Effector memory CD8-positive, alpha-beta T cell (primary cell): ENCODE results near the gene RGS12.

Source experiments
- ATAC-seq: fragments of 150-1000 bp; cut with Tn5 transposase; replicated peaks from 2 replicates; pipeline ENCODE4 v1.10.0; 2021; ENCODE audit warnings: mild to moderate bottlenecking, moderate library complexity
- DNase-seq, 3 experiments: peaks; one replicate each; pipeline ENCODE4 v3.0.0; 2021
- H3K27ac Mint-ChIP-seq, 2 donors: one replicate each; pipeline ENCODE4 v1.8.0; 2022; ENCODE audit warnings: mild to moderate bottlenecking in 2 of 2, mixed read lengths in 2 of 2, moderate library complexity in 2 of 2
- H3K27me3 Mint-ChIP-seq, 2 donors: one replicate each; pipeline ENCODE4 v1.8.0; 2022; ENCODE audit warnings: mixed read lengths in 2 of 2
- H3K36me3 Mint-ChIP-seq: one replicate; pipeline ENCODE4 v1.8.0; 2022; ENCODE audit warnings: mild to moderate bottlenecking, moderate library complexity, mixed read lengths; ENCODE audit not compliant: insufficient read depth
- H3K4me1 Mint-ChIP-seq, 2 donors: one replicate each; pipeline ENCODE4 v1.8.0; 2022; ENCODE audit warnings: low read depth in 2 of 2, mixed read lengths in 2 of 2
- H3K4me3 Mint-ChIP-seq, 2 donors: one replicate each; pipeline ENCODE4 v1.8.0; 2022; ENCODE audit warnings: mild to moderate bottlenecking in 2 of 2, mixed read lengths in 2 of 2, moderate library complexity in 2 of 2
- H3K9me3 Mint-ChIP-seq, 2 donors: one replicate each; pipeline ENCODE4 v1.8.0; 2022; ENCODE audit warnings: mixed read lengths in 2 of 2

RGS12 gene

DNA sequence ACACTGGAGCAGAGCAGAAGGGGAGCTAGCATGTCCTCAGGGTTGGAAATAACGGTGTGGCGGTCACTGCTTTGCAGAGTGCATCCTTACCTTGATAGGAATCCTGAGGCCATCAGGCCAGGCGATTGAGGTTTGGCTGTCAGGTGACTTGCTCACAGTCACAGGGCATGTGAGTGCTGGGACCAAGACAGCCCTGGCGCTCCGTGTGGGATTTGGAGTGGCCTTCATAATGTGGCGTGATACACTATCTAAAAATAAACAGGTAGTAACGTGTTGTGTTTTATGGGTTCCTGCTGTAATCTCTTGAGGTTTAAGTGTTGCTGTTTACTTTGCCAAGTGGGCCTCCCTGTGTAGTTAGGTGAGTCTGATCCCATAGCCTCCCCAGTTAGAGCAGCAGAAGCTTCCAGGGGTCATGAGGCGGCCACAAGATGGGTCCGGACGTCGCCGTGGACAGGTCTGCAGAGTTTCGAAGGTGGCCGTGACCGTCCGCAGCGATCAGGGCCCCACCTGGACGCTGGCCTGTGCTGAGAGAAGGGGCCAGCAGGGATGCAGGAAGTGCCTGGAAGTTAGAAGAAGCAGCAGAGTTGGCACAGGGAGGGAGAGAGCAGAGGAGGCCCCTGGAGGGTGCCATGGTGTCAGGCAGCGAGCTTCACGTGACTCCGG lies 27.7 kb downstream of the RGS12 start:
- DNase-seq (no peak), ATAC-seq (no peak)
- H3K9me3 Mint-ChIP-seq: no peaks in the 10 kb centered on the region
- H3K4me3 Mint-ChIP-seq: no peak overlapping the region
- peaks cover 0 to 6% of the 10 kb centered on the region in 2 donors for H3K4me1 Mint-ChIP-seq
- no peaks in the 10 kb centered on the region for H3K27me3 Mint-ChIP-seq
- H3K27ac Mint-ChIP-seq: peak overlapping the region in 1 of 2 donors; percentile 64
- H3K36me3 Mint-ChIP-seq: peaks cover 6% of the 10 kb centered on the region

DNA sequence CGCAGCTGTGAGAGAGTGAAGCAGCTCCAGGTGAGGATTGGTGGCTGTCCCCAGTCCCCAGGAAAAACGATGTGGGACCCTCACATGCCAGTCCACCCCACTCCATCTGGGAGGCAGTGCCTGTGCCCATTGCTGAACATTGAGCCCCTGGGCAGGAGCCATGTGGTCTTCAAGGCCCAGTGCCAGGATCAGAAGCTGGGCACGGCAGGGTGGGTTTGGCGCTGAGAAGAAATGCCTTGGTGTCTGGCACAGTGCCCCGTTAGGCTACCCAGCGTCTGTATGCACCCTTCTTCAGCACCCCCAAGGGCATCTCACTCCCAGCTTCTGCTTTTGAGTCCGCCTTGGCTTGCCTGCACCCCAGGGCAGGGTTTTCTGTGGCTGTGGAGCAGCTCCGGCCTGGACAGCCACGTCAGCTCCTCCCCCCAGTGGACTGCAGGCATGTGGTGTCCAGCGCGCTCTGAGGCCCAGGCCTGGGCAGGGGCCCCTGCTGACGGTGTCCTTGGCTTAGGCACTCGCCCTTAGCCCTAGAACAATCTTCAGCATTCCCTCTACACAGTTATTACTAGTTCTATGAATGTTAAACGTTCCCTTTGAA lies 28.6 kb downstream of the RGS12 start:
- Mint-ChIP-seq H3K4me1 (peaks cover 0 to 6% of the 10 kb centered on the region in 2 donors), H3K4me3 (no peak overlapping the region), H3K27ac (no peak overlapping the region), H3K36me3 (peaks cover 6% of the 10 kb centered on the region), H3K9me3 (no peaks in the 10 kb centered on the region), H3K27me3 (no peaks in the 10 kb centered on the region)
- DNase-seq (no peak), ATAC-seq (no peak)

GRCh38 chr4:3322059-3322550 lies 29.3 kb downstream of the RGS12 start:
- ATAC-seq: no peak
- Mint-ChIP-seq H3K36me3 (peaks cover 6% of the 10 kb centered on the region), H3K4me3 (no peak overlapping the region), H3K27me3 (no peaks in the 10 kb centered on the region), H3K27ac (no peak overlapping the region), H3K4me1 (peaks cover 4 to 6% of the 10 kb centered on the region in 2 donors), H3K9me3 (no peaks in the 10 kb centered on the region)
- no peak for DNase-seq

DNA sequence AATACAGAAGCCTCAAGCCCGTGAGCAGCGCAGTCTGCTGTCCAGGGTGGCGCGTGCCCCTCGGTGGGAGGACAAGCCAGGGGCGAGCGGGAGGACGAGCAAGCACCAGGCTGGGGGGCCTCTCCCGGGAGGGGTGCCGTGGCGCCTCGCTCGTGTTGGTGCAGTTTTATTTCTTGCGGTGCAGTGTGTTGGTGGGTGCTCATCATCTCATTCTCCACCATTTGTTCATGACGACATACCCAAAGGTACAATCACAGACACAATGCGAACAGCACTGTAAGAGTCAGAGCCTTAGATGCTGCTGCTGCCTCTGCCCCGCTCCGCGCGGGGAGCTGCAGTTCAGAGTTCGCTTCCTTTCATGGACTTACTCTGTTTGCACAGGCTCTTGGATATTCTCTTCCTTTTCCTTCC lies 30.3 kb downstream of the RGS12 start:
- H3K27me3 Mint-ChIP-seq: no peaks in the 10 kb centered on the region
- H3K4me3 Mint-ChIP-seq: no peak overlapping the region
- peaks cover 6 to 9% of the 10 kb centered on the region in 2 donors for H3K4me1 Mint-ChIP-seq
- H3K36me3 Mint-ChIP-seq: peaks cover 8% of the 10 kb centered on the region
- DNase-seq (no peak), ATAC-seq (no peak)
- H3K27ac Mint-ChIP-seq: no peak overlapping the region
- H3K9me3 Mint-ChIP-seq: no peaks in the 10 kb centered on the region

- H3K4me1 Mint-ChIP-seq: peaks cover 6 to 9% of the 10 kb centered on the region in 2 donors
- H3K27me3 Mint-ChIP-seq: no peaks in the 10 kb centered on the region
- no peak overlapping the region for H3K27ac Mint-ChIP-seq
- peaks cover 5% of the 10 kb centered on the region for H3K36me3 Mint-ChIP-seq
- ATAC-seq: no peak
- no peaks in the 10 kb centered on the region for H3K9me3 Mint-ChIP-seq
- H3K4me3 Mint-ChIP-seq: no peak overlapping the region
- no peak for DNase-seq
These were observed 31.4 kb downstream of the RGS12 start for GRCh38 chr4:3324093-3324815.

DNA sequence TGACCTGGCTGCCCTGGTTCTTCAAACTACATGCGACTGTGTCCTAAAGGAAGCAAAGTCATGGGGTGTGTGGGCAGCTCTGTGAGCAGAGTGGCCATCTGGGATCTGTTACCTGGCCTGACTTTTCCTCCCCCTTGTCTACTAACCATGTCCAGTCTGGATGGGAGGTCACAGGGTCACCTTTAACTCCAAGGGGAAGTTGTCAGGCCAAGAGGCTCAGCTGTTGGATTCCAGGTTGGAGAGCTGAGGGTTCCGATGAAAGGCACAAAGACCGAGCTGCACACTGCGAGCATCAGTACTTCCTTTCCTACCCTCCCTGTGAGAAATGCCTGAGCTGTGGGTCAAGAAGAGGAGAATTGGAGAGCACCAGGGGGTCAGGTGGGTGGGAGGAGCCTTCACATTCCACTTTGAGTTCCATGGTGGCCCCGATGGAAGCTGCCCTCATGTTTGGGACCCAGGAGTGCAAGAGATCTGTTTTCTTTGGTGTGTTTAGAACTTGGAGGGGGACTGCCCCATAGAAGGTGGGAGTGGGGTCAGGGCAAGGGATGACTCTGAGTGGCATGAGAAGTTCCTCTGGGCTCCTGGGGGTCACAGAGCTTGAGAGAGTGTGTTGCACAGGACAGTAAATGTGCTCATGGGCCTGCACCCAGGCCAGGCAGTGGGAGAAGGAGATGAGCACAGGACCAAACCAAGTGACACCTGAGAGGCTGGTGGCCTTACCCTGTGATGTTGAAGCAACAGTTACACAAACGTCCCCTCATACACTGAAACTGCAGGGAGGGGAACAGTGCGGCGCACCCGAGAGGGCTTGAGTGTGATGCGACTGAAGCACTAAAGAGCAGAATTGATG lies 36.2 kb downstream of the RGS12 start:
- H3K4me1 Mint-ChIP-seq: peaks cover 3 to 15% of the 10 kb centered on the region in 2 donors
- DNase-seq: no peak
- H3K27me3 Mint-ChIP-seq: no peaks in the 10 kb centered on the region
- no peaks in the 10 kb centered on the region for H3K9me3 Mint-ChIP-seq
- H3K4me3 Mint-ChIP-seq: no peak overlapping the region
- H3K36me3 Mint-ChIP-seq: peaks cover 2% of the 10 kb centered on the region
- no peak overlapping the region for H3K27ac Mint-ChIP-seq
- ATAC-seq: no peak

DNA sequence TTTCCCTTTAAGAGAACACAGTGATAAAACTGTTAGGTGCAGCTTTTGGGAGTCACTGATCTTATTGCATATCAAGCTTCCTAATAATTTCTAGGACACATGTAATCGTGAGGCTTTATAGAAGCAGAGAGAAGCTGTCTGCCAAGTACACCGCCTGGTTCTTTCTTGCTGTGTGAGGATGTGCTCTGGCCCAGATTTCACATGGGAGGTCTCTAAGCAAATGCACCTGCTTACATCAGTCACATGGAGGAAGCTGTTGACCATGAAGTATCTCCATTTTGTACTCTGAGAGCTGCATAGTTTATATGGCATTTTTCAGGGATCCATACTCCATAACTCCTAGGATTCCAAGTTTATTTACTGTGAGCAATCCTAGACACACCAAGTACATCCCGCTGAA lies 37.1 kb downstream of the RGS12 start:
- ATAC-seq (no peak), DNase-seq (no peak)
- H3K4me1 Mint-ChIP-seq: peaks cover 3 to 15% of the 10 kb centered on the region in 2 donors
- no peaks in the 10 kb centered on the region for H3K9me3 Mint-ChIP-seq
- no peak overlapping the region for H3K27ac Mint-ChIP-seq
- H3K4me3 Mint-ChIP-seq: no peak overlapping the region
- H3K27me3 Mint-ChIP-seq: no peaks in the 10 kb centered on the region
- peaks cover 2% of the 10 kb centered on the region for H3K36me3 Mint-ChIP-seq

GRCh38 chr4:3330707-3331106 lies 37.9 kb downstream of the RGS12 start:
- no peaks in the 10 kb centered on the region for H3K9me3 Mint-ChIP-seq
- H3K27ac Mint-ChIP-seq: no peak overlapping the region
- H3K4me3 Mint-ChIP-seq: no peak overlapping the region
- no peaks in the 10 kb centered on the region for H3K27me3 Mint-ChIP-seq
- peaks cover 2% of the 10 kb centered on the region for H3K36me3 Mint-ChIP-seq
- DNase-seq (no peak), ATAC-seq (no peak)
- peaks cover 3 to 20% of the 10 kb centered on the region in 2 donors for H3K4me1 Mint-ChIP-seq

DNA sequence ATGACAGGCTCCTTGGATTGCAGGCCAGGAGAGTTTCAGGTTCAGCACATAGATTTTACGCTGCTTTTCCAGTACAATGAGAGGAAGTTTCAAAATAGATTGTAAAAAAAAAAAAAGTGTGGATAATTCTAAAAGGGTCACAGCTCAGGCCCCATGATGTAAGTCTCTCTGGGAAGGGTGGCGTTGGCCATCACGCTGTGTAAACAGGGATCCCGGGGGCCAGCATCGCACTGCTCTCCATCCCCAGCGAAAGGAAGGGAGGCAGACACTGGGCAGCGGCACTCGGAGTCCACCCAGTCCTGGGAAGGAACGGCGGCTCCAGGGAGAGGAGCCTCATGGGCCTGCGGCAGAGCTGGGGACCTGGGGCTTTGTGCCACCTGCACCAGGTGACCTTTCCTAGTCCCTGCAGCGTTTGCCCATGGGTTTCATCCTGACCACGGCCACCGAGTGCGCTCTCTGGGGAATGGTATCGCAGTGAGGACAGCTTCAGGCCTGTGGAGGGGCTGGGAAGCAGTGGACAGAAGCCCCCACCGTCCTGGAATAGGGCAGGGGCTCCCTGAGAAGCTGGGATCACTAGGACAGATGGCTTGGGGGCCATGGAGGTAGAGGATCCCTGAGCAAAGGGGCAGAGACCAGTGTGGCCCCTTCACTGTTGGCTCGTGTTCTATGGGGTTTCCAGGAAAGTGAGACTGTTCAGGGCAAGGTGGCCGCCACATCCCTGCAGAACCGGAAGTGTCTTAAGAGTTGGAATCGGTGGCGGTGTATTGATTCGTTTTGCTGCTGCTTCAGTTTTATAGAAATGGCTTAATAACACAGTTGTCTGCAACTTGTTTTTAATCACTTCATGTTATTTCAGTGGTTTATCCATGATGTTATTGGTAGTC lies 38.9 kb downstream of the RGS12 start:
- H3K36me3 Mint-ChIP-seq: peaks cover 2% of the 10 kb centered on the region
- H3K27me3 Mint-ChIP-seq: no peaks in the 10 kb centered on the region
- peaks cover 3 to 20% of the 10 kb centered on the region in 2 donors for H3K4me1 Mint-ChIP-seq
- no peaks in the 10 kb centered on the region for H3K9me3 Mint-ChIP-seq
- no peak for ATAC-seq
- H3K27ac Mint-ChIP-seq: no peak overlapping the region
- DNase-seq: no peak
- no peak overlapping the region for H3K4me3 Mint-ChIP-seq

DNA sequence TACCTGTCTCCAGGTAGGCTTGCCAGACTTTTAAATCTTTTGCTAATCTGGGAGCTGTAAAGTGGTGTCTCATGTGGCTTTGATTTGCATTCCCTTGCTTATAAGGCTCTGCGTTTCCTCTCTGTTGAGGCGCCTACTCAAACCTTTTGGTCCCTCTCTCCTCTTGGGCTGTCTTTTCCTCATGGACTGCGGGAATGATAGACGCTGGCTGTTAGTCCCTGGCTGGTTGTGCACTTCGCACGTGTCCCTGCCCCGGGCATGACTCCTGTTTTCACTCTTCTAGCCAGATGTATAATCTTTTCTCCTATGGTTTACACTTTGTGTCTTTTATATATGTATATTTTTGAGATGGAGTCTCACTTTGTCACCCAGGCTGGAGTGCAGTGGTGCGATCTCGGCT lies 39.7 kb downstream of the RGS12 start:
- DNase-seq (no peak), ATAC-seq (no peak)
- H3K4me1 Mint-ChIP-seq: peaks cover 3 to 13% of the 10 kb centered on the region in 2 donors
- no peaks in the 10 kb centered on the region for H3K9me3 Mint-ChIP-seq
- no peak overlapping the region for H3K27ac Mint-ChIP-seq
- no peak overlapping the region for H3K4me3 Mint-ChIP-seq
- H3K36me3 Mint-ChIP-seq: no peaks in the 10 kb centered on the region
- no peaks in the 10 kb centered on the region for H3K27me3 Mint-ChIP-seq

DNA sequence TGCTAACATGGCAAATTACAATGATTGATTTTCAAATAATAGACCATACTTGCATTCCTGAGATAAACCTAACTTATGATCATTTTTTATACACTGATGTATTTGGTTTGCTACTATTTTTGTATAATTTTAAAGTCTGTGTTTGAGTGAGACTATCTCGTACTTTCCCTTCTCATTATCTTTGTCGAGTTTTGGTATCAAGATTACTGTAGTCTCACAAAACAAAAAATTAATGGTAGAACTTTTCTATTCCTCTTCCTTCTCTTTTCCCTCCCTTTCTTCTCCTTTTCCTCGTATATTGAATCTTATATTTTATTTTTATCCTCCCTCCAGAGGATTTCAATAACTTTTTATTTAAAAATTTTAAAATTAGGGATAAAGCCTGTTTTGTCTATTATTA lies 41.5 kb downstream of the RGS12 start:
- Mint-ChIP-seq H3K27me3 (no peaks in the 10 kb centered on the region), H3K9me3 (no peaks in the 10 kb centered on the region), H3K4me1 (peaks cover 3 to 12% of the 10 kb centered on the region in 2 donors), H3K36me3 (no peaks in the 10 kb centered on the region), H3K4me3 (no peak overlapping the region), H3K27ac (no peak overlapping the region)
- ATAC-seq (no peak), DNase-seq (no peak)

DNA sequence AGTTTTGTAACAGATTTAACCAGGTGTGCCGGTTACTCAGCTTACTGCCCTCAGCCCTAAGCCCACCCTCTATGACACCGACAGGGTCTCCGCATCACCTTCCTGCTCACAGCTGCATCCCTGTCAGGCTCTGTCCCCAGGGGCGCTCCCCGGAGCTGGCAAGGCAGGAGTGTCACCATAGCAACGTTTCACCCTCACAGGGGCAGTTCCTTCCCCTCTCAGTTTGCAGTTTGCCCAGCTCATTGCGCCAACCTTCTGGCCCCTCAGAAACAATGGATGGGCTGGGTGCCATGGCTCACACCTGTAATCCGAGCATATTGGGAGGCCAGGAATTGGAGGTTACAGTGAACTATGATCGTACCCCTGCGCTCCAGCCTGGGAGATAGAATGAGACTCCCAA lies 42.6 kb downstream of the RGS12 start:
- no peaks in the 10 kb centered on the region for H3K36me3 Mint-ChIP-seq
- no peaks in the 10 kb centered on the region for H3K27me3 Mint-ChIP-seq
- H3K4me3 Mint-ChIP-seq: no peak overlapping the region
- no peaks in the 10 kb centered on the region for H3K9me3 Mint-ChIP-seq
- H3K27ac Mint-ChIP-seq: peak overlapping the region in 1 of 2 donors; percentile 49
- H3K4me1 Mint-ChIP-seq: peaks cover 3 to 12% of the 10 kb centered on the region in 2 donors
- DNase-seq (no peak), ATAC-seq (no peak)
